OCI-LY7 (cell line): ENCODE data around the gene SLC6A19. TPM values are rescaled to one million over a fixed set of nuclear protein-coding genes. Genes with fewer than 3 reads are reported as not detected.

Experiments
- BruUV-seq: library from RNA; stranded (reverse); fragments of 400-500 nt; replicated peaks from 2 replicates; lab custom pipeline; 2021; lab: Mats Ljungman, UMichigan
- CTCF ChIA-PET: fragments of 300-600 bp; sonication (Branson Sonifier 250); formaldehyde crosslinking; loops from one replicate; lab custom pipeline; 2022; ENCODE audit warnings: antibody characterized with exemption; ENCODE audit not compliant: unreplicated experiment; lab: Charles Lee
- POLR2A ChIA-PET: fragments of 300-600 bp; sonication (Branson Sonifier 250); formaldehyde crosslinking; loops from one replicate; lab custom pipeline; 2022; ENCODE audit warnings: antibody characterized with exemption; lab: Charles Lee
- DNase-seq: peaks from one replicate; pipeline ENCODE4 v3.0.0-alpha.2; 2015; ENCODE audit warnings: low spot score
- H2AFZ ChIP-seq: fragments of 200-600 bp; sonication (generic), shearing (Covaris generic); 2 replicates; pipeline ENCODE4 v1.6.1; 2014; ENCODE audit warnings: mild to moderate bottlenecking, antibody characterized with exemption, low read length, moderate library complexity
- H3K27ac ChIP-seq: fragments of 200-600 bp; sonication (generic); 2 replicates; pipeline ENCODE4 v1.5.1; 2014; ENCODE audit warnings: mixed run types, low read depth, mild to moderate bottlenecking, moderate library complexity, low read length, inconsistent platforms; ENCODE audit not compliant: poor library complexity, severe bottlenecking
- H3K36me3 ChIP-seq: fragments of 200-600 bp; sonication (generic); 2 replicates; pipeline ENCODE4 v1.6.1; 2014; ENCODE audit warnings: mild to moderate bottlenecking, antibody characterized with exemption, low read length, moderate library complexity, mixed read lengths; ENCODE audit not compliant: insufficient read depth
- H3K4me1 ChIP-seq: fragments of 200-600 bp; sonication (generic); 2 replicates; pipeline ENCODE4 v1.5.1; 2014; ENCODE audit warnings: mild to moderate bottlenecking, low read length; ENCODE audit not compliant: insufficient read depth, poor library complexity, severe bottlenecking
- H3K4me2 ChIP-seq: fragments of 200-600 bp; sonication (generic); 2 replicates; pipeline ENCODE4 v1.6.1; 2014; ENCODE audit warnings: mild to moderate bottlenecking, low read length
- H3K4me3 ChIP-seq: fragments of 200-600 bp; sonication (generic); 2 replicates; pipeline ENCODE4 v1.5.1; 2014; ENCODE audit warnings: mild to moderate bottlenecking, low read depth, low read length; ENCODE audit not compliant: poor library complexity, severe bottlenecking
- H3K79me2 ChIP-seq: fragments of 200-600 bp; sonication (generic); 2 replicates; pipeline ENCODE4 v1.6.1; 2016; ENCODE audit warnings: low read depth, mild to moderate bottlenecking, low read length, moderate library complexity, mixed read lengths; ENCODE audit not compliant: insufficient read depth
- H3K9me2 ChIP-seq: fragments of 200-600 bp; sonication (generic); 2 replicates; pipeline ENCODE4 v1.6.1; 2016; ENCODE audit warnings: mild to moderate bottlenecking, low read length, mixed read lengths; ENCODE audit not compliant: insufficient read depth
- H3K9me3 ChIP-seq: fragments of 200-600 bp; sonication (generic); 2 replicates; pipeline ENCODE4 v1.6.1; 2014; ENCODE audit warnings: mild to moderate bottlenecking, mixed run types, low read length, mixed read lengths
- H4K20me1 ChIP-seq: fragments of 200-600 bp; sonication (generic); 2 replicates; pipeline ENCODE4 v1.6.1; 2014; ENCODE audit warnings: mild to moderate bottlenecking, antibody characterized with exemption, low read length, moderate library complexity, mixed read lengths; ENCODE audit not compliant: insufficient read depth
- EZH2phosphoT487 ChIP-seq: fragments of 200-600 bp; sonication (generic); IDR thresholded peaks from 2 replicates; pipeline ENCODE4 v1.6.1; 2018; ENCODE audit warnings: low read depth, borderline replicate concordance, mild to moderate bottlenecking, mixed run types, antibody characterized with exemption, low read length, moderate library complexity, mixed read lengths
- intact Hi-C: fragments of 100-400 bp; cut with micrococcal nuclease; formaldehyde crosslinking; loops from one replicate; pipeline ENCODE4 v1.10.0; 2022; ENCODE audit not compliant: unreplicated experiment
- total RNA-seq, 2 experiments: library from RNA; depleted of rRNA in 1 of 2; stranded (reverse); fragments of >200 nt in 1 of 2; shearing (Covaris generic) in 1 of 2; gene quantifications; 2 replicates each; pipeline ENCODE4 v1.2.3, GENCODE V29; 2014 to 2022
- TF ChIP-seq, protein P1 (sequence below): fragments of 200-600 bp; sonication (generic); conservative IDR thresholded peaks from 2 replicates; pipeline ENCODE4 v1.5.1; 2014; ENCODE audit warnings: mild to moderate bottlenecking, antibody characterized with exemption, low read length, moderate library complexity, mixed read lengths

SLC6A19 gene
- total RNA-seq, 2 experiments from 2014 or later, result not detected

GRCh38 chr5:1209489-1209852 is 8.1 kb downstream of the SLC6A19 start:
- H3K79me2 ChIP-seq, result no peaks in the 10 kb centered on the region
- no peaks in the 10 kb centered on the region for H4K20me1 ChIP-seq
- H3K36me3 ChIP-seq, result no peaks in the 10 kb centered on the region
- no peak overlapping the region for H3K4me3 ChIP-seq
- H3K9me2 ChIP-seq, result no peaks in the 10 kb centered on the region
- POLR2A ChIA-PET, result no interaction called here
- no peaks in the 10 kb centered on the region for H3K9me3 ChIP-seq
- no peak overlapping the region for H2AFZ ChIP-seq
- CTCF ChIA-PET, result no interaction called here
- H3K4me1 ChIP-seq, result no peaks in the 10 kb centered on the region
- BruUV-seq, result no TSS peak
- H3K4me2 ChIP-seq, result no peak overlapping the region
- intact Hi-C loops, result no loop called here
- H3K27ac ChIP-seq, result no peak overlapping the region
- TF ChIP-seq EZH2phosphoT487, result no peak
- TF ChIP-seq, protein P1, sequence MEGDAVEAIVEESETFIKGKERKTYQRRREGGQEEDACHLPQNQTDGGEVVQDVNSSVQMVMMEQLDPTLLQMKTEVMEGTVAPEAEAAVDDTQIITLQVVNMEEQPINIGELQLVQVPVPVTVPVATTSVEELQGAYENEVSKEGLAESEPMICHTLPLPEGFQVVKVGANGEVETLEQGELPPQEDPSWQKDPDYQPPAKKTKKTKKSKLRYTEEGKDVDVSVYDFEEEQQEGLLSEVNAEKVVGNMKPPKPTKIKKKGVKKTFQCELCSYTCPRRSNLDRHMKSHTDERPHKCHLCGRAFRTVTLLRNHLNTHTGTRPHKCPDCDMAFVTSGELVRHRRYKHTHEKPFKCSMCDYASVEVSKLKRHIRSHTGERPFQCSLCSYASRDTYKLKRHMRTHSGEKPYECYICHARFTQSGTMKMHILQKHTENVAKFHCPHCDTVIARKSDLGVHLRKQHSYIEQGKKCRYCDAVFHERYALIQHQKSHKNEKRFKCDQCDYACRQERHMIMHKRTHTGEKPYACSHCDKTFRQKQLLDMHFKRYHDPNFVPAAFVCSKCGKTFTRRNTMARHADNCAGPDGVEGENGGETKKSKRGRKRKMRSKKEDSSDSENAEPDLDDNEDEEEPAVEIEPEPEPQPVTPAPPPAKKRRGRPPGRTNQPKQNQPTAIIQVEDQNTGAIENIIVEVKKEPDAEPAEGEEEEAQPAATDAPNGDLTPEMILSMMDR, result no peak
- no peak for DNase-seq

- H4K20me1 ChIP-seq, result no peaks in the 10 kb centered on the region
- no peak overlapping the region for H2AFZ ChIP-seq
- no peaks in the 10 kb centered on the region for H3K36me3 ChIP-seq
- no peak for DNase-seq
- no peak overlapping the region for H3K4me2 ChIP-seq
- no TSS peak for BruUV-seq
- H3K4me1 ChIP-seq, result no peaks in the 10 kb centered on the region
- TF ChIP-seq, protein P1, result no peak
- TF ChIP-seq EZH2phosphoT487, result no peak
- H3K9me3 ChIP-seq, result no peaks in the 10 kb centered on the region
- H3K4me3 ChIP-seq, result no peak overlapping the region
- CTCF ChIA-PET, result no interaction called here
- no peaks in the 10 kb centered on the region for H3K79me2 ChIP-seq
- no peaks in the 10 kb centered on the region for H3K9me2 ChIP-seq
- no peak overlapping the region for H3K27ac ChIP-seq
- POLR2A ChIA-PET, result no interaction called here
- intact Hi-C loops, result no loop called here
These were observed 8.7 kb downstream of the SLC6A19 start for GRCh38 chr5:1209896-1210776.

- Histone ChIP-seq H3K36me3 (no peaks in the 10 kb centered on the region), H2AFZ (no peak overlapping the region), H3K4me3 (no peak overlapping the region), H3K4me2 (no peak overlapping the region), H3K27ac (no peak overlapping the region), H3K79me2 (no peaks in the 10 kb centered on the region), H3K4me1 (no peaks in the 10 kb centered on the region), H3K9me2 (no peaks in the 10 kb centered on the region), H4K20me1 (no peaks in the 10 kb centered on the region), H3K9me3 (no peaks in the 10 kb centered on the region)
- no peak for TF ChIP-seq EZH2phosphoT487
- TF ChIP-seq, protein P1, result no peak
- DNase-seq, result no peak
- POLR2A ChIA-PET, result no interaction called here
- intact Hi-C loops, result no loop called here
- BruUV-seq, result no TSS peak
- CTCF ChIA-PET, result no interaction called here
These were observed 9.4 kb downstream of the SLC6A19 start for GRCh38 chr5:1210832-1211251.
